KMS-11 (cell line): ENCODE measurements around the gene MYBPC2.

Source experiments
- H2AFZ ChIP-seq: fragments of 200-600 bp; sonication (generic); 2 replicates; pipeline ENCODE4 v1.6.1; 2016; ENCODE audit warnings: antibody characterized with exemption, mixed run types, low read depth
- H3K27ac ChIP-seq: fragments of 200-600 bp; sonication (generic); 2 replicates; pipeline ENCODE4 v1.6.1; 2016; ENCODE audit warnings: mild to moderate bottlenecking, mixed run types
- H3K27me3 ChIP-seq: fragments of 200-600 bp; sonication (generic); 2 replicates; pipeline ENCODE4 v1.6.1; 2017; ENCODE audit warnings: mild to moderate bottlenecking, low read depth, mixed run types, moderate library complexity; ENCODE audit not compliant: insufficient read depth
- H3K36me3 ChIP-seq: fragments of 200-600 bp; sonication (generic); 2 replicates; pipeline ENCODE4 v1.6.1; 2017; ENCODE audit warnings: mild to moderate bottlenecking, mixed run types; ENCODE audit not compliant: insufficient read depth
- H3K4me1 ChIP-seq: fragments of 200-600 bp; sonication (generic); 2 replicates; pipeline ENCODE4 v1.6.1; 2016; ENCODE audit warnings: mild to moderate bottlenecking, low read depth, mixed run types; ENCODE audit not compliant: poor library complexity, severe bottlenecking
- H3K4me2 ChIP-seq: fragments of 200-600 bp; sonication (generic); 2 replicates; pipeline ENCODE4 v1.7.0; 2016; ENCODE audit warnings: mild to moderate bottlenecking, mixed run types
- H3K4me3 ChIP-seq: fragments of 200-600 bp; sonication (generic); IDR thresholded peaks from 2 replicates; pipeline ENCODE4 v1.6.1; 2017; ENCODE audit warnings: low read depth, low read length, mixed read lengths; ENCODE audit not compliant: insufficient read depth
- H3K79me2 ChIP-seq: fragments of 200-600 bp; sonication (generic); 2 replicates; pipeline ENCODE4 v1.6.1; 2016; ENCODE audit warnings: low read depth, mixed run types; ENCODE audit not compliant: insufficient read depth
- H3K9ac ChIP-seq: fragments of 200-600 bp; sonication (generic); 2 replicates; pipeline ENCODE4 v1.6.1; 2016; ENCODE audit warnings: mild to moderate bottlenecking, mixed run types
- H4K20me1 ChIP-seq: fragments of 200-600 bp; sonication (generic); 2 replicates; pipeline ENCODE4 v1.6.1; 2016; ENCODE audit warnings: mild to moderate bottlenecking, mixed run types; ENCODE audit not compliant: insufficient read depth
- TF ChIP-seq, protein P1 (sequence below): fragments of 200-600 bp; sonication (generic); conservative IDR thresholded peaks from 2 replicates; pipeline ENCODE4 v1.6.1; 2017; ENCODE audit warnings: low read depth, mild to moderate bottlenecking, antibody characterized with exemption, low read length, moderate library complexity, mixed read lengths

Gene MYBPC2

DNA sequence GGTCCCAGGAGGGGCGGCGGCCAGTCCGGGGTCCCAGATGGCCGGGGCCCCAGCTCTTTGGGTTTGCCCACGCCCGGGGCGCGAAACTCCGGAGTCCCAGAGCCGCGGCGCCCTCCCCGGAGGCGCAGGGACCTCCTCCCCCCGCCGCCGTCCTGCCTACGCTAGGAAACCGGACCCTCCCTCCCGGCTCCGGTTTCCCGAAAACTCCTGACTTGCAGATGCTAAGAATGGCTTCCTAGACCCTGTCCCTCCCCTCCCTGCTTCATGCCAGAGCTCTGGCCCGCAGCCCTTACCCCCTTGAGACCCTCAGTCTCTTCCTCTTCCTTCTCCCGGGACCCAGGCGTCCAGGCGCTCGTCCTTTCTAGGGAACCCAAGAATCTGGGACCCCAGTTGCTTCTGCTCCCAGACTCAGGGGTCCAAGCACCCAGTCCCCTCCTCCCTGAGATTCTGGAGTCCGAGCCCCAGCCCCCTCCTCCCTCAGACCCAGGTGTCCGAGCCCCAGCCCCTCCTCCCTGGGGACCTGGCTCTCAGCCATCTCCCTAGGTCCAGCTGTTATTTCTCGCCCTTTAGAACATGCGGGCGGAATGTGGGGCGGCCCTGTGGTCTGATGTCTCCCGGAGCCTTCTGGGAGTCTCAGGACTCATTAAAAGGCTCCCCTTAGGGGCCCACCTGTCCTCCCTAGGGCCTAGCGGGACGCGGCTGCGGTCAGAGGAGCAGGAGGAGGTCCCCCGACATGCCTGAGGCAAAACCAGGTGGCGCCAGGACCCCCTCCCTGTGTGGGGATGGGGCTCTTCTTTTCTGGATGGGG, at the start of gene MYBPC2:
MYBPC2 (plus strand) TSS at position 672 of the 808 bp plus-strand sequence; CDS start at position 734, 62 bp downstream.
- H3K27me3 ChIP-seq, result peaks cover 52% of the 10 kb centered on the region
- H4K20me1 ChIP-seq, result no peaks in the 10 kb centered on the region
- H3K27ac ChIP-seq, result no peak within 1 kb of the TSS
- H3K4me1 ChIP-seq, result peaks cover 23% of the 10 kb centered on the region
- H3K4me2 ChIP-seq, result peak within 1 kb of the TSS; percentile 78
- H3K9ac ChIP-seq, result peak within 1 kb of the TSS; percentile 25; the same call in 1 of the 2 replicates
- H3K79me2 ChIP-seq, result no peaks in the 10 kb centered on the region
- no peaks in the 10 kb centered on the region for H3K36me3 ChIP-seq
- H2AFZ ChIP-seq, result peak within 1 kb of the TSS; percentile 76
- TF ChIP-seq, protein P1, sequence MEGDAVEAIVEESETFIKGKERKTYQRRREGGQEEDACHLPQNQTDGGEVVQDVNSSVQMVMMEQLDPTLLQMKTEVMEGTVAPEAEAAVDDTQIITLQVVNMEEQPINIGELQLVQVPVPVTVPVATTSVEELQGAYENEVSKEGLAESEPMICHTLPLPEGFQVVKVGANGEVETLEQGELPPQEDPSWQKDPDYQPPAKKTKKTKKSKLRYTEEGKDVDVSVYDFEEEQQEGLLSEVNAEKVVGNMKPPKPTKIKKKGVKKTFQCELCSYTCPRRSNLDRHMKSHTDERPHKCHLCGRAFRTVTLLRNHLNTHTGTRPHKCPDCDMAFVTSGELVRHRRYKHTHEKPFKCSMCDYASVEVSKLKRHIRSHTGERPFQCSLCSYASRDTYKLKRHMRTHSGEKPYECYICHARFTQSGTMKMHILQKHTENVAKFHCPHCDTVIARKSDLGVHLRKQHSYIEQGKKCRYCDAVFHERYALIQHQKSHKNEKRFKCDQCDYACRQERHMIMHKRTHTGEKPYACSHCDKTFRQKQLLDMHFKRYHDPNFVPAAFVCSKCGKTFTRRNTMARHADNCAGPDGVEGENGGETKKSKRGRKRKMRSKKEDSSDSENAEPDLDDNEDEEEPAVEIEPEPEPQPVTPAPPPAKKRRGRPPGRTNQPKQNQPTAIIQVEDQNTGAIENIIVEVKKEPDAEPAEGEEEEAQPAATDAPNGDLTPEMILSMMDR, result no peak
- H3K4me3 ChIP-seq, result no peak within 1 kb of the TSS

DNA sequence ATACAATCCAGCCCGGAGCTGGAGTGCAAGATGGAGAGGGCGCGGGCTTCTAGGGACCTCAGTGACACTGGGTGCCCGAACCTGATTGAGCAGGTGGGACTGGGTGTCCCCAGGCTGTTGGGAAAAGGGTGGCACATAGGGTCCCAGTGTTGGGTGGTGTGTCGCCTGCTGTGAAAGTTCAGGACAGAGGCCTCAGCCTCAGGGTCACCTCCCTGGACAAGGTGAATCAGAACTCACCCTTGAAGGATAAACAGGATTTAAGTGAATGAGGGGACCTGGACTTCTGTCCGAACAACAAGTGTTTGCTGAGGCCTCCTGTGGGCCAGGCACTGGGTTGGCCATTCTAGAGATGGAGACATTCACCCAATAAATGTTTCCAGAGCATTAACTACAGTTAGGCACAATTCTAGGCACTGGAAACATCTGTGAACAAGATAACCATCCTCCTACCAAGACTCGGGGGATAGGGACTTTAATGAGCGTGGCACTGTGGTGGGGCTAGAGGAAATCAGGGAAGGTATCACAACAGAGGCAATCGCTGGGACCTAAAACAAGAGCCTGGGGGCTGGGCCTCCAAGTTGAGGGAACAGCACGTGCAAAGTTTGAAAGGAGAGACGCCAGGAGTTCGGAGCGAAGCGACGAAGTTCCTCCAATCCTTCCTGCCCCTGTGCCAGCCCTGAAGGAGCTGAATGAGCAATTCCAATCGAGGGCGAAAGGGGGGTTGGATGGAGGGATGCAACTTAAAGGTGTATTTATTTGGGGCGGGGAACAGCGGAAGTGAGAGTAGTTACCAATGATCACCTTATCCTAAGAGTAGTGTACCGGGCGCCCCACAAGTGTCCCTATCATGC, 49.5 kb upstream of the MYBPC2 start:
- Histone ChIP-seq H3K4me3 (no peak overlapping the region), H3K9ac (peak overlapping the region; percentile 82; the same call in 1 of the 2 replicates), H3K79me2 (peaks cover 38% of the 10 kb centered on the region), H2AFZ (peak overlapping the region; percentile 27; the same call in 1 of the 2 replicates), H4K20me1 (no peaks in the 10 kb centered on the region; the same call in 1 of the 2 replicates), H3K36me3 (peaks cover 13% of the 10 kb centered on the region; the same call in 1 of the 2 replicates), H3K27ac (no peak overlapping the region), H3K4me1 (peaks cover 11% of the 10 kb centered on the region), H3K4me2 (peak overlapping the region; percentile 33), H3K27me3 (no peaks in the 10 kb centered on the region)
- TF ChIP-seq, protein P1, result no peak

DNA sequence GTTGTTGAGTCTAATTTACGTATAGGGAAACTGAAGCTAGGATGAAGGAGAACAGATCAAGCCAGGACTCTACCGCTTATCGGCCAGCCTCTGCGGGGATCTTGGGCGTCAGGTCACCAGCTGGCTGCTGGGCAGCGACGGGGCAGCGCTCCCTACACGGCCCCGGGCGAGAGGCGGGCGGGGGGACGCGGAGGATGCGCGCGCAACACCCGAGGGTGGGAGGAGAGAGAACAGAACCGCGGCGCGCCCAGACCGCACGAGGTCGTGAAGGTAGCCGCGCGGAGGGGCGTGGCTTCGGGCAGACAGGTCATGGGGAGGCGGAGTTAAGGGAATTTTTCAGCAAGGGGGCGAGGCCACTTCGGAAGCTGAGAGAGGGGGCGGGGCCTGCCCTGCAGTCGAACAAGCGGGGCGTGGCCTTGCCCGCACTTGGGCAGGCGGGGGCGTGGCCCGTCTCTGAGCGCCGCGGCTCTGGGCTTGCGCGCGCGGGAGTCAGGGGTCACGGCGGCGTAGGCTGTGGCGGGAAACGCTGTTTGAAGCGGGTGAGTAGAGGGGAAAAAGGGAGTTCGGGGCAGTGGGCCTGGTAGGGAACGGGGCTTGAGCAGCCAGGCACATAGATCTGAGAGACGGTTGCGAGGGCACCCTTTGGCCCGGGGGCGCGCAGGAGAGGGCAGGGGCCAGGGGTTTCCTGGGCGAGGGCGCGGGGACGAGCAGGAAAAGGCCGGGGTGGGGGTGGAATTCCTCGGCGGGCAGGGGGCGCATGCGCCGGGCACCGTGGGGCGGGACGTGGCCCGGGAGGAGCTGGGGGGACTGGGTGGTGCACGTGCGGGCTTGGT, 48.6 kb upstream of the MYBPC2 start, which contains the start of gene POLD1:
POLD1 (plus strand) TSS at position 496 of the 833 bp plus-strand sequence. CDS start 14,505 bp downstream, outside the sequence.
- Histone ChIP-seq H3K36me3 (peaks cover 13% of the 10 kb centered on the region; the same call in 1 of the 2 replicates), H3K9ac (peak within 1 kb of the TSS; percentile 82), H3K27me3 (no peaks in the 10 kb centered on the region), H4K20me1 (no peaks in the 10 kb centered on the region; the same call in 1 of the 2 replicates), H3K4me1 (peaks cover 11% of the 10 kb centered on the region), H3K27ac (peak within 1 kb of the TSS; percentile 55; the same call in 1 of the 2 replicates), H3K4me3 (peak within 1 kb of the TSS; percentile 24), H3K79me2 (peaks cover 46% of the 10 kb centered on the region), H3K4me2 (peak within 1 kb of the TSS; percentile 90), H2AFZ (peak within 1 kb of the TSS; percentile 48; the same call in 1 of the 2 replicates)
- TF ChIP-seq, protein P1, result 0 out of 2 replicates have a peak, but pooled peaks have one; percentile 34
